ENCODE measurements around the gene RNF32.
"Not testable (repeated sequence)": the region's sequence is repeated elsewhere in the genome, so short reads cannot be mapped to it uniquely, and the experiment has no call there.

Gene RNF32

GRCh38 chr7:156614434-156615264, 25.9 kb upstream of the RNF32 start:
- no peak for DNase-seq

- DNase-seq: no peak
These were observed 24.0 kb upstream of the RNF32 start for GRCh38 chr7:156616269-156617202.

- DNase-seq: no peak
These were observed 23.4 kb upstream of the RNF32 start for GRCh38 chr7:156617215-156617614.

GRCh38 chr7:156618078-156618779, 22.3 kb upstream of the RNF32 start:
- DNase-seq: no peak

- DNase-seq: no peak
These were observed 21.7 kb upstream of the RNF32 start for GRCh38 chr7:156618780-156619367.

GRCh38 chr7:156619488-156620290, 20.9 kb upstream of the RNF32 start:
- not testable (repeated sequence) for DNase-seq

GRCh38 chr7:156620291-156620675, 20.3 kb upstream of the RNF32 start:
- no peak for DNase-seq

- no peak for DNase-seq
These were observed 18.9 kb upstream of the RNF32 start for GRCh38 chr7:156621652-156622051.

GRCh38 chr7:156625580-156625979, 15.0 kb upstream of the RNF32 start:
- DNase-seq: no peak

- no peak for DNase-seq
These were observed 14.2 kb upstream of the RNF32 start for GRCh38 chr7:156626220-156626895.

GRCh38 chr7:156628562-156628961, 12.0 kb upstream of the RNF32 start:
- no peak for DNase-seq

- DNase-seq: no peak
These were observed 10.7 kb upstream of the RNF32 start for GRCh38 chr7:156629873-156630272.

GRCh38 chr7:156634117-156634516, 6.5 kb upstream of the RNF32 start:
- DNase-seq: no peak

GRCh38 chr7:156635529-156636385, 4.8 kb upstream of the RNF32 start:
- DNase-seq: peak in 1 of 2 experiments; percentile 13

GRCh38 chr7:156637093-156637492, 3.5 kb upstream of the RNF32 start:
- not testable (repeated sequence) for DNase-seq

GRCh38 chr7:156638443-156639077, 2.0 kb upstream of the RNF32 start:
- no peak for DNase-seq

GRCh38 chr7:156639426-156640256, 933 bp upstream of the RNF32 start:
- DNase-seq: no peak

- peak; percentile 30 to 52 for DNase-seq
These were observed 443 bp downstream of the RNF32 start for GRCh38 chr7:156640949-156641485.
